Measurements from ENCODE around the gene SLC16A9. TPM values are rescaled to one million over a fixed set of nuclear protein-coding genes. Genes with fewer than 3 reads are reported as not detected.

The SLC16A9 gene
- total RNA-seq, 4 donors from 2014 or later, result 35.6 to 63.8 (median 41.6) TPM

GRCh38 chr10:59628456-59628855 is 81.2 kb downstream of the SLC16A9 start:
- no peak for DNase-seq
- TF ChIP-seq POLR2A (IDR thresholded peaks at IDR 0.05), result no peak
- H3K9me3 ChIP-seq, result no peaks in the 10 kb centered on the region
- 61 to 70% methylated on average over 6 of the region's 6 CpGs for WGBS, 2 donors
- H3K27me3 ChIP-seq, result no peaks in the 10 kb centered on the region
- no peak overlapping the region for H3K4me3 ChIP-seq (replicated peaks in 1 of 3)
- H3K27ac ChIP-seq, result no peak overlapping the region
- intact Hi-C loops (cut with DNase I), result loop anchor here (5.0 to 10.0 kb wide), 3 partner anchors 184 to 406 kb away; partner anchors contain the start of gene CCDC6
- peaks cover 0 to 3% of the 10 kb centered on the region in 2 donors for H3K4me1 ChIP-seq
- no peaks in the 10 kb centered on the region for H3K36me3 ChIP-seq

DNA sequence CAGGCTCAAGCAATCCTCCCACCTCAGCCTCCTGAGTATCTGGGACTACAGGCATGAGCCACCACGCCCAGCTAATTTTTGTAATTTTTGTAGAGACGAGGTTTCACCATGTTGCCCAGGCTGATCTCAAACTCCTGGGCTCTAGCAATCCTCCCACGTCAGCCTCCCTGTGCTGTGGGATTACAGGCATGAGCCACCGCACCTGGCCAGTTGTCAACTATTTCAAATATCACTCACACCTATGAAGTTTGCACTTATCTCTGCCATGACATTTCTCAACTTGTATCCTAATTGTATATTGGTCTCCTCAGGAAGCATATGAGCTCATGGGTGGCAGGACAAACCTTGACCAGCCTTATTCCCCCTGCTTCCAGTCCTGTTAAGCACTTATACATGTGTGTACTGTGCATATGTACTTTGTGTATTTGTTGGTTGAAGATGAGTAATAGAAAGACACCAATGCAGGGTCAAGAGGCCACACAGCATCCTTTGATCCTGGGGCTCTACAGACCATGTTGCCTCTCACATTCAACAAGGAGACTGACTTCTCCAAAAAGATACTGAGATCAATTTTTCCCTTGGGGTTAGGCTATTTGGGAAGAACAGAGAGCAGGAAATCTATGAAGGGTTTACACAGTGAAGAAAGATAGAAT is 82.2 kb downstream of the SLC16A9 start:
- no peak for DNase-seq
- H3K4me3 ChIP-seq (replicated peaks in 1 of 3), result no peak overlapping the region
- no peaks in the 10 kb centered on the region for H3K9me3 ChIP-seq
- peaks cover 0 to 3% of the 10 kb centered on the region in 2 donors for H3K4me1 ChIP-seq
- no peak for TF ChIP-seq POLR2A (IDR thresholded peaks at IDR 0.05)
- TF ChIP-seq CTCF (IDR thresholded peaks at IDR 0.05), result no peak
- no peaks in the 10 kb centered on the region for H3K27me3 ChIP-seq
- no peak overlapping the region for H3K27ac ChIP-seq
- H3K36me3 ChIP-seq, result no peaks in the 10 kb centered on the region
- intact Hi-C loops (cut with DNase I), result loop anchor here (5.0 to 10.0 kb wide), 3 partner anchors 185 to 407 kb away; partner anchors contain the start of gene CCDC6
- 90 to 94% methylated on average over 3 to 4 of the region's 4 CpGs for WGBS, 2 donors

DNA sequence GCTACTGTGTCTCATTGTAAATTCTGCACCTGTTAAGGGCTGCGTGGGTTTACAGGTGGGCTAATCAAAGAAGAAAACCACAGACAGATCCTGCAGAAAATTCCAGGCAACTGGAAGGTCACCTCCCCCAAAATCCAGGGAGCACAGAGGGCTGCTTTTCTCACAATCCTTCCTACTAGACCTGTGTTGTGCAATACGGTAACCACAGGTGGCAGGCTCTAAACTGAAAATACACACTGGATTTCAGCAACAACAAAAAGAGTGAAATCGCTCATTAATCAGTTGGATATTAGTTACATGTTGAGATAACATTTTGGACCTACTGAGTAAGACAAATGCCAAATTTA is 83.2 kb downstream of the SLC16A9 start:
- Histone ChIP-seq H3K27ac (no peak overlapping the region), H3K4me1 (peaks cover 0 to 3% of the 10 kb centered on the region in 2 donors), H3K36me3 (no peaks in the 10 kb centered on the region), H3K27me3 (no peaks in the 10 kb centered on the region), H3K9me3 (no peaks in the 10 kb centered on the region), H3K4me3 (replicated peaks in 1 of 3) (no peak overlapping the region)
- TF ChIP-seq POLR2A (IDR thresholded peaks at IDR 0.05) (no peak), CTCF (IDR thresholded peaks at IDR 0.05) (no peak)
- intact Hi-C loops (cut with DNase I), result loop anchor here (5.0 to 10.0 kb wide), 3 partner anchors 186 to 408 kb away; partner anchors contain the start of gene CCDC6
- DNase-seq, result no peak
- WGBS, 2 donors, result 50 to 69% methylated on average over 3 of the region's 3 CpGs

GRCh38 chr10:59625721-59626522 is 83.7 kb downstream of the SLC16A9 start:
- H3K27ac ChIP-seq, result no peak overlapping the region
- WGBS, 2 donors, result 30 to 31% methylated on average over 8 of the region's 8 CpGs
- H3K36me3 ChIP-seq, result no peaks in the 10 kb centered on the region
- intact Hi-C loops (cut with DNase I), result loop anchor here (5.0 to 10.0 kb wide), 3 partner anchors 186 to 409 kb away; partner anchors contain the start of gene CCDC6
- TF ChIP-seq POLR2A (IDR thresholded peaks at IDR 0.05) (no peak), CTCF (IDR thresholded peaks at IDR 0.05) (peak; percentile 62 to 98 (median 82))
- H3K4me1 ChIP-seq, result peaks cover 0 to 3% of the 10 kb centered on the region in 2 donors
- peak; percentile 26 to 28 for DNase-seq
- no peak overlapping the region for H3K4me3 ChIP-seq (replicated peaks in 1 of 3)
- no peaks in the 10 kb centered on the region for H3K9me3 ChIP-seq
- no peaks in the 10 kb centered on the region for H3K27me3 ChIP-seq

DNA sequence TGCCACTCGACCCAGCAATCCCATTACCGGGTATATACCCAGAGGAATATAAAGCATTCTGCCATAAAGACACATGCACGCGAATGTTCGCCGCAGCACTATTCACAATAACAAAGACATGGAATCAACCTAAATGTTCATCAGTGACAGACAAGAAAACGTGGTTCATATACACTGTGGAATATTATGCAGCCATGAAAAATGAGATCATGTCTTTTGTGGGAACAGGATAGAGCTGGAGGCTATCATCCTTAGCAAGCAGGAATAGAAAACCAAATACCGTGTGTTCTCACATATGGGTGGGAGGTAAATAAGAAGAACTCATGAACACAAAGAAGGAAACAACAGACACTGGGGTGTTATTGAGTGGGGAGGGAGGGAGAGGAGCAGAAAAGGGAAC is 84.7 kb downstream of the SLC16A9 start:
- intact Hi-C loops (cut with DNase I), result loop anchor here (5.0 to 10.0 kb wide), 4 partner anchors 187 to 410 kb away; partner anchors contain the start of gene CCDC6

More for the DNA sequence above, 84.7 kb downstream of the SLC16A9 start:
- Histone ChIP-seq H3K27ac (no peak overlapping the region), H3K9me3 (no peaks in the 10 kb centered on the region), H3K4me1 (peaks cover 0 to 3% of the 10 kb centered on the region in 2 donors), H3K27me3 (no peaks in the 10 kb centered on the region), H3K36me3 (no peaks in the 10 kb centered on the region), H3K4me3 (replicated peaks in 1 of 3) (no peak overlapping the region)
- no peak for DNase-seq
- TF ChIP-seq POLR2A (IDR thresholded peaks at IDR 0.05) (no peak), CTCF (IDR thresholded peaks at IDR 0.05) (no peak)
- WGBS, 2 donors, result 89 to 92% methylated on average over 8 of the region's 8 CpGs

Data from thyroid gland (tissue), 4 donors.